HEK293 (cell line): ENCODE data around the gene KLC3.

ENCODE experiments used
- BCL11B ChIP-seq: fragments of 450-650 bp; formaldehyde crosslinking; IDR thresholded peaks from 2 replicates; pipeline ENCODE4 v1.5.1; 2016; ENCODE audit warnings: low read depth, missing biosample characterization, missing genetic modification characterization
- HOXA7 ChIP-seq: sonication (generic); formaldehyde crosslinking; IDR thresholded peaks from 2 replicates; pipeline ENCODE4 v1.8.1; 2022; ENCODE audit warnings: missing genetic modification reagents, borderline replicate concordance
- MEIS1 ChIP-seq: sonication (generic); formaldehyde crosslinking; IDR thresholded peaks from 2 replicates; pipeline ENCODE4 v1.8.1; 2022; ENCODE audit warnings: missing genetic modification reagents, mild to moderate bottlenecking, borderline replicate concordance
- SP2 ChIP-seq: fragments of 450-650 bp; formaldehyde crosslinking; IDR thresholded peaks from 2 replicates; pipeline ENCODE4 v1.5.1; 2016; ENCODE audit warnings: missing biosample characterization, missing genetic modification characterization
- ZBTB8A ChIP-seq: fragments of 450-650 bp; formaldehyde crosslinking; IDR thresholded peaks from 2 replicates; pipeline ENCODE4 v1.5.1; 2016; ENCODE audit warnings: missing biosample characterization, missing genetic modification characterization
- ZNF175 ChIP-seq: fragments of 450-650 bp; formaldehyde crosslinking; IDR thresholded peaks from 2 replicates; pipeline ENCODE4 v1.5.1; 2016; ENCODE audit warnings: missing biosample characterization, missing genetic modification characterization
- ZNF629 ChIP-seq: fragments of 450-650 bp; formaldehyde crosslinking; IDR thresholded peaks from 2 replicates; pipeline ENCODE4 v1.5.1; 2017; ENCODE audit warnings: missing biosample characterization, missing genetic modification characterization
- TF ChIP-seq, protein P1 (sequence below): fragments of 450-650 bp; formaldehyde crosslinking; IDR thresholded peaks from 2 replicates; pipeline ENCODE4 v1.5.1; 2016; ENCODE audit warnings: missing biosample characterization, missing genetic modification characterization
- TF ChIP-seq, protein P2 (sequence below): fragments of 450-650 bp; formaldehyde crosslinking; IDR thresholded peaks from 2 replicates; pipeline ENCODE4 v1.5.1; 2016; ENCODE audit warnings: missing biosample characterization, missing genetic modification characterization
- TF ChIP-seq, protein P3 (sequence below): fragments of 450-650 bp; formaldehyde crosslinking; IDR thresholded peaks from 2 replicates; pipeline ENCODE4 v1.5.1; 2016; ENCODE audit warnings: missing biosample characterization, missing genetic modification characterization
- TF ChIP-seq, protein P4 (sequence below): fragments of 450-650 bp; formaldehyde crosslinking; IDR thresholded peaks from 2 replicates; pipeline ENCODE4 v1.5.1; 2016; ENCODE audit warnings: missing biosample characterization, missing genetic modification characterization
- TF ChIP-seq, protein P5 (sequence below): sonication (generic); formaldehyde crosslinking; IDR thresholded peaks from 2 replicates; pipeline ENCODE4 v1.8.1; 2022; ENCODE audit warnings: mild to moderate bottlenecking, moderate library complexity, missing genetic modification reagents

DNA sequence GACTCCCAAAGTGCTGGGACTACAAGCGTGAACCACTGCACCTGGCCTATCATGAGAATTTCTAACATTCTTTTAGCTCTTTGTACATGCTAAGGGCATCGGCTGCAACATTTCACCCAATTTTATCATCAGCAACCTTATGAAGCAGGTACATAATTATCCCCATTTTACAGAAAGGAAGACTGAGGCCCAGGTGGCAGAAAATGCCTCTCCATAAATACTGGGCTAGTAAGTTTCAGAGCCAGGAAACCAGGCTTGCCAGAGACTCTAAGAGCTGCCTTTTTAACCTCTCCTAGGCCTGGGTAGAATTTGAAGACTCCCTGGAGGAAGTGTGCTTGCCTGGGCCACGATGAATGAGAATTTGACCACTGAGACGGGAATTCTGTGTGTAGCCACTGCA lies 27.6 kb downstream of the KLC3 start:
- TF ChIP-seq, protein P1, sequence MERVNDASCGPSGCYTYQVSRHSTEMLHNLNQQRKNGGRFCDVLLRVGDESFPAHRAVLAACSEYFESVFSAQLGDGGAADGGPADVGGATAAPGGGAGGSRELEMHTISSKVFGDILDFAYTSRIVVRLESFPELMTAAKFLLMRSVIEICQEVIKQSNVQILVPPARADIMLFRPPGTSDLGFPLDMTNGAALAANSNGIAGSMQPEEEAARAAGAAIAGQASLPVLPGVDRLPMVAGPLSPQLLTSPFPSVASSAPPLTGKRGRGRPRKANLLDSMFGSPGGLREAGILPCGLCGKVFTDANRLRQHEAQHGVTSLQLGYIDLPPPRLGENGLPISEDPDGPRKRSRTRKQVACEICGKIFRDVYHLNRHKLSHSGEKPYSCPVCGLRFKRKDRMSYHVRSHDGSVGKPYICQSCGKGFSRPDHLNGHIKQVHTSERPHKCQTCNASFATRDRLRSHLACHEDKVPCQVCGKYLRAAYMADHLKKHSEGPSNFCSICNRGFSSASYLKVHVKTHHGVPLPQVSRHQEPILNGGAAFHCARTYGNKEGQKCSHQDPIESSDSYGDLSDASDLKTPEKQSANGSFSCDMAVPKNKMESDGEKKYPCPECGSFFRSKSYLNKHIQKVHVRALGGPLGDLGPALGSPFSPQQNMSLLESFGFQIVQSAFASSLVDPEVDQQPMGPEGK: no peak
- TF ChIP-seq, protein P2, sequence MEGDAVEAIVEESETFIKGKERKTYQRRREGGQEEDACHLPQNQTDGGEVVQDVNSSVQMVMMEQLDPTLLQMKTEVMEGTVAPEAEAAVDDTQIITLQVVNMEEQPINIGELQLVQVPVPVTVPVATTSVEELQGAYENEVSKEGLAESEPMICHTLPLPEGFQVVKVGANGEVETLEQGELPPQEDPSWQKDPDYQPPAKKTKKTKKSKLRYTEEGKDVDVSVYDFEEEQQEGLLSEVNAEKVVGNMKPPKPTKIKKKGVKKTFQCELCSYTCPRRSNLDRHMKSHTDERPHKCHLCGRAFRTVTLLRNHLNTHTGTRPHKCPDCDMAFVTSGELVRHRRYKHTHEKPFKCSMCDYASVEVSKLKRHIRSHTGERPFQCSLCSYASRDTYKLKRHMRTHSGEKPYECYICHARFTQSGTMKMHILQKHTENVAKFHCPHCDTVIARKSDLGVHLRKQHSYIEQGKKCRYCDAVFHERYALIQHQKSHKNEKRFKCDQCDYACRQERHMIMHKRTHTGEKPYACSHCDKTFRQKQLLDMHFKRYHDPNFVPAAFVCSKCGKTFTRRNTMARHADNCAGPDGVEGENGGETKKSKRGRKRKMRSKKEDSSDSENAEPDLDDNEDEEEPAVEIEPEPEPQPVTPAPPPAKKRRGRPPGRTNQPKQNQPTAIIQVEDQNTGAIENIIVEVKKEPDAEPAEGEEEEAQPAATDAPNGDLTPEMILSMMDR (tag by site-specific recombination): no peak
- TF ChIP-seq ZNF629 (tag by site-specific recombination) (no peak), SP2 (tag by site-specific recombination) (no peak), ZNF175 (no peak), MEIS1 (CRISPR knock-in tag) (no peak), HOXA7 (no peak), BCL11B (tag by site-specific recombination) (no peak), ZBTB8A (tag by site-specific recombination) (no peak)
- TF ChIP-seq, protein P3, sequence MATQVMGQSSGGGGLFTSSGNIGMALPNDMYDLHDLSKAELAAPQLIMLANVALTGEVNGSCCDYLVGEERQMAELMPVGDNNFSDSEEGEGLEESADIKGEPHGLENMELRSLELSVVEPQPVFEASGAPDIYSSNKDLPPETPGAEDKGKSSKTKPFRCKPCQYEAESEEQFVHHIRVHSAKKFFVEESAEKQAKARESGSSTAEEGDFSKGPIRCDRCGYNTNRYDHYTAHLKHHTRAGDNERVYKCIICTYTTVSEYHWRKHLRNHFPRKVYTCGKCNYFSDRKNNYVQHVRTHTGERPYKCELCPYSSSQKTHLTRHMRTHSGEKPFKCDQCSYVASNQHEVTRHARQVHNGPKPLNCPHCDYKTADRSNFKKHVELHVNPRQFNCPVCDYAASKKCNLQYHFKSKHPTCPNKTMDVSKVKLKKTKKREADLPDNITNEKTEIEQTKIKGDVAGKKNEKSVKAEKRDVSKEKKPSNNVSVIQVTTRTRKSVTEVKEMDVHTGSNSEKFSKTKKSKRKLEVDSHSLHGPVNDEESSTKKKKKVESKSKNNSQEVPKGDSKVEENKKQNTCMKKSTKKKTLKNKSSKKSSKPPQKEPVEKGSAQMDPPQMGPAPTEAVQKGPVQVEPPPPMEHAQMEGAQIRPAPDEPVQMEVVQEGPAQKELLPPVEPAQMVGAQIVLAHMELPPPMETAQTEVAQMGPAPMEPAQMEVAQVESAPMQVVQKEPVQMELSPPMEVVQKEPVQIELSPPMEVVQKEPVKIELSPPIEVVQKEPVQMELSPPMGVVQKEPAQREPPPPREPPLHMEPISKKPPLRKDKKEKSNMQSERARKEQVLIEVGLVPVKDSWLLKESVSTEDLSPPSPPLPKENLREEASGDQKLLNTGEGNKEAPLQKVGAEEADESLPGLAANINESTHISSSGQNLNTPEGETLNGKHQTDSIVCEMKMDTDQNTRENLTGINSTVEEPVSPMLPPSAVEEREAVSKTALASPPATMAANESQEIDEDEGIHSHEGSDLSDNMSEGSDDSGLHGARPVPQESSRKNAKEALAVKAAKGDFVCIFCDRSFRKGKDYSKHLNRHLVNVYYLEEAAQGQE (tag by site-specific recombination): no peak
- TF ChIP-seq, protein P4, sequence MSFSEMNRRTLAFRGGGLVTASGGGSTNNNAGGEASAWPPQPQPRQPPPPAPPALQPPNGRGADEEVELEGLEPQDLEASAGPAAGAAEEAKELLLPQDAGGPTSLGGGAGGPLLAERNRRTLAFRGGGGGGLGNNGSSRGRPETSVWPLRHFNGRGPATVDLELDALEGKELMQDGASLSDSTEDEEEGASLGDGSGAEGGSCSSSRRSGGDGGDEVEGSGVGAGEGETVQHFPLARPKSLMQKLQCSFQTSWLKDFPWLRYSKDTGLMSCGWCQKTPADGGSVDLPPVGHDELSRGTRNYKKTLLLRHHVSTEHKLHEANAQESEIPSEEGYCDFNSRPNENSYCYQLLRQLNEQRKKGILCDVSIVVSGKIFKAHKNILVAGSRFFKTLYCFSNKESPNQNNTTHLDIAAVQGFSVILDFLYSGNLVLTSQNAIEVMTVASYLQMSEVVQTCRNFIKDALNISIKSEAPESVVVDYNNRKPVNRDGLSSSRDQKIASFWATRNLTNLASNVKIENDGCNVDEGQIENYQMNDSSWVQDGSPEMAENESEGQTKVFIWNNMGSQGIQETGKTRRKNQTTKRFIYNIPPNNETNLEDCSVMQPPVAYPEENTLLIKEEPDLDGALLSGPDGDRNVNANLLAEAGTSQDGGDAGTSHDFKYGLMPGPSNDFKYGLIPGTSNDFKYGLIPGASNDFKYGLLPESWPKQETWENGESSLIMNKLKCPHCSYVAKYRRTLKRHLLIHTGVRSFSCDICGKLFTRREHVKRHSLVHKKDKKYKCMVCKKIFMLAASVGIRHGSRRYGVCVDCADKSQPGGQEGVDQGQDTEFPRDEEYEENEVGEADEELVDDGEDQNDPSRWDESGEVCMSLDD (tag by site-specific recombination): no peak
- TF ChIP-seq, protein P5, sequence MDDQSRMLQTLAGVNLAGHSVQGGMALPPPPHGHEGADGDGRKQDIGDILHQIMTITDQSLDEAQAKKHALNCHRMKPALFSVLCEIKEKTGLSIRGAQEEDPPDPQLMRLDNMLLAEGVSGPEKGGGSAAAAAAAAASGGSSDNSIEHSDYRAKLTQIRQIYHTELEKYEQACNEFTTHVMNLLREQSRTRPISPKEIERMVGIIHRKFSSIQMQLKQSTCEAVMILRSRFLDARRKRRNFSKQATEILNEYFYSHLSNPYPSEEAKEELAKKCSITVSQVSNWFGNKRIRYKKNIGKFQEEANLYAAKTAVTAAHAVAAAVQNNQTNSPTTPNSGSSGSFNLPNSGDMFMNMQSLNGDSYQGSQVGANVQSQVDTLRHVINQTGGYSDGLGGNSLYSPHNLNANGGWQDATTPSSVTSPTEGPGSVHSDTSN (CRISPR knock-in tag): no peak
